CD4-positive, alpha-beta T cell treated with Interleukin-6 for 4 hours (primary cell): ENCODE data around the gene FHAD1.

Experiments
- DNase-seq: peaks from one replicate; pipeline ENCODE4 v3.0.0-alpha.2; 2020; ENCODE audit warnings: mixed read lengths

FHAD1 gene

GRCh38 chr1:15218287-15219279 is 28.4 kb upstream of the FHAD1 start:
- DNase-seq: no peak

- DNase-seq: no peak
These were observed 27.6 kb upstream of the FHAD1 start for GRCh38 chr1:15219280-15220023.

- no peak for DNase-seq
These were observed 27.0 kb upstream of the FHAD1 start for GRCh38 chr1:15220024-15220392.

GRCh38 chr1:15220825-15221431 is 26.1 kb upstream of the FHAD1 start:
- DNase-seq: no peak

GRCh38 chr1:15222653-15223303 is 24.2 kb upstream of the FHAD1 start:
- DNase-seq: no peak

GRCh38 chr1:15224259-15224869 is 22.7 kb upstream of the FHAD1 start:
- no peak for DNase-seq

GRCh38 chr1:15224974-15225373 is 22.0 kb upstream of the FHAD1 start:
- DNase-seq: no peak

- DNase-seq: no peak
These were observed 21.6 kb upstream of the FHAD1 start for GRCh38 chr1:15225461-15225860.

- DNase-seq: no peak
These were observed 20.4 kb upstream of the FHAD1 start for GRCh38 chr1:15226388-15227255.

GRCh38 chr1:15229707-15230131 is 17.3 kb upstream of the FHAD1 start:
- no peak for DNase-seq

- DNase-seq: no peak
These were observed 15.3 kb upstream of the FHAD1 start for GRCh38 chr1:15231714-15232201.

GRCh38 chr1:15233689-15234088 is 13.3 kb upstream of the FHAD1 start:
- DNase-seq: no peak

- no peak for DNase-seq
These were observed 10.7 kb upstream of the FHAD1 start for GRCh38 chr1:15236321-15236721.

- no peak for DNase-seq
These were observed 10.3 kb upstream of the FHAD1 start for GRCh38 chr1:15236746-15237145.

GRCh38 chr1:15238789-15239188 is 8.2 kb upstream of the FHAD1 start:
- DNase-seq: no peak

- DNase-seq: no peak
These were observed 4.3 kb upstream of the FHAD1 start for GRCh38 chr1:15242766-15243165.

GRCh38 chr1:15243275-15244043 is 3.6 kb upstream of the FHAD1 start:
- no peak for DNase-seq

GRCh38 chr1:15244813-15245212 is 2.2 kb upstream of the FHAD1 start:
- DNase-seq: no peak

GRCh38 chr1:15245593-15246360 is 1.2 kb upstream of the FHAD1 start:
- DNase-seq: no peak

GRCh38 chr1:15248216-15248615 is 1.2 kb downstream of the FHAD1 start:
- DNase-seq: no peak
